ENCODE results near the gene S100A13. TPM values are rescaled to one million over a fixed set of nuclear protein-coding genes. Genes with fewer than 3 reads are reported as not detected.

S100A13 gene
- total and polyA plus RNA-seq, 9 of the 15 experiments (the other 6 are each of a cell fraction or from before 2014, with no cell fraction given): 41.9 to 129 (median 58.0) TPM

- TF ChIP-seq ZNF609 (CRISPR knock-in tag; IDR thresholded peaks at IDR 0.05; ENCODE audit: borderline replicate concordance) (no peak), STAT5B (CRISPR knock-in tag; IDR thresholded peaks at IDR 0.05) (no peak), RBM15 (IDR thresholded peaks at IDR 0.05; ENCODE audit: insufficient read depth, low read length) (no peak), RHOXF2B (CRISPR knock-in tag; conservative IDR thresholded peaks at IDR 0.05) (no peak), ZFP30 (CRISPR knock-in tag; IDR thresholded peaks at IDR 0.05; ENCODE audit: borderline replicate concordance) (no peak), HDAC3 (IDR thresholded peaks at IDR 0.05; ENCODE audit: borderline replicate concordance, partially characterized antibody) (no peak), KAT8 (IDR thresholded peaks at IDR 0.05; ENCODE audit: low read depth) (no peak), ZNF695 (CRISPR knock-in tag; IDR thresholded peaks at IDR 0.05) (no peak), NR2C1 (IDR thresholded peaks at IDR 0.05) (peak; percentile 83), NR2C1 (tag; IDR thresholded peaks at IDR 0.05) (peak; percentile 84), JUND (IDR thresholded peaks at IDR 0.05; ENCODE audit: borderline replicate concordance, low read depth, low read length) (0 out of 2 replicates have a peak, but pooled peaks have one; percentile 5), JUND (tag; IDR thresholded peaks at IDR 0.05; ENCODE audit: borderline replicate concordance, low read depth, low read length) (no peak; the same call in 2 of the 3 replicates), POLR3A (IDR thresholded peaks at IDR 0.05; ENCODE audit: borderline replicate concordance, extremely low read depth, insufficient read depth, insufficient read length) (no peak), ZNF124 (CRISPR knock-in tag; IDR thresholded peaks at IDR 0.05) (no peak)
- TF ChIP-seq, protein P1, sequence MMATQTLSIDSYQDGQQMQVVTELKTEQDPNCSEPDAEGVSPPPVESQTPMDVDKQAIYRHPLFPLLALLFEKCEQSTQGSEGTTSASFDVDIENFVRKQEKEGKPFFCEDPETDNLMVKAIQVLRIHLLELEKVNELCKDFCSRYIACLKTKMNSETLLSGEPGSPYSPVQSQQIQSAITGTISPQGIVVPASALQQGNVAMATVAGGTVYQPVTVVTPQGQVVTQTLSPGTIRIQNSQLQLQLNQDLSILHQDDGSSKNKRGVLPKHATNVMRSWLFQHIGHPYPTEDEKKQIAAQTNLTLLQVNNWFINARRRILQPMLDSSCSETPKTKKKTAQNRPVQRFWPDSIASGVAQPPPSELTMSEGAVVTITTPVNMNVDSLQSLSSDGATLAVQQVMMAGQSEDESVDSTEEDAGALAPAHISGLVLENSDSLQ (IDR thresholded peaks at IDR 0.05): peak; percentile 99
- TF ChIP-seq, protein P2, sequence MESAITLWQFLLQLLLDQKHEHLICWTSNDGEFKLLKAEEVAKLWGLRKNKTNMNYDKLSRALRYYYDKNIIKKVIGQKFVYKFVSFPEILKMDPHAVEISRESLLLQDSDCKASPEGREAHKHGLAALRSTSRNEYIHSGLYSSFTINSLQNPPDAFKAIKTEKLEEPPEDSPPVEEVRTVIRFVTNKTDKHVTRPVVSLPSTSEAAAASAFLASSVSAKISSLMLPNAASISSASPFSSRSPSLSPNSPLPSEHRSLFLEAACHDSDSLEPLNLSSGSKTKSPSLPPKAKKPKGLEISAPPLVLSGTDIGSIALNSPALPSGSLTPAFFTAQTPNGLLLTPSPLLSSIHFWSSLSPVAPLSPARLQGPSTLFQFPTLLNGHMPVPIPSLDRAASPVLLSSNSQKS (CRISPR knock-in tag; IDR thresholded peaks at IDR 0.05): no peak
- TF ChIP-seq, protein P3, sequence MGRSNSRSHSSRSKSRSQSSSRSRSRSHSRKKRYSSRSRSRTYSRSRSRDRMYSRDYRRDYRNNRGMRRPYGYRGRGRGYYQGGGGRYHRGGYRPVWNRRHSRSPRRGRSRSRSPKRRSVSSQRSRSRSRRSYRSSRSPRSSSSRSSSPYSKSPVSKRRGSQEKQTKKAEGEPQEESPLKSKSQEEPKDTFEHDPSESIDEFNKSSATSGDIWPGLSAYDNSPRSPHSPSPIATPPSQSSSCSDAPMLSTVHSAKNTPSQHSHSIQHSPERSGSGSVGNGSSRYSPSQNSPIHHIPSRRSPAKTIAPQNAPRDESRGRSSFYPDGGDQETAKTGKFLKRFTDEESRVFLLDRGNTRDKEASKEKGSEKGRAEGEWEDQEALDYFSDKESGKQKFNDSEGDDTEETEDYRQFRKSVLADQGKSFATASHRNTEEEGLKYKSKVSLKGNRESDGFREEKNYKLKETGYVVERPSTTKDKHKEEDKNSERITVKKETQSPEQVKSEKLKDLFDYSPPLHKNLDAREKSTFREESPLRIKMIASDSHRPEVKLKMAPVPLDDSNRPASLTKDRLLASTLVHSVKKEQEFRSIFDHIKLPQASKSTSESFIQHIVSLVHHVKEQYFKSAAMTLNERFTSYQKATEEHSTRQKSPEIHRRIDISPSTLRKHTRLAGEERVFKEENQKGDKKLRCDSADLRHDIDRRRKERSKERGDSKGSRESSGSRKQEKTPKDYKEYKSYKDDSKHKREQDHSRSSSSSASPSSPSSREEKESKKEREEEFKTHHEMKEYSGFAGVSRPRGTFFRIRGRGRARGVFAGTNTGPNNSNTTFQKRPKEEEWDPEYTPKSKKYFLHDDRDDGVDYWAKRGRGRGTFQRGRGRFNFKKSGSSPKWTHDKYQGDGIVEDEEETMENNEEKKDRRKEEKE (IDR thresholded peaks at IDR 0.05; ENCODE audit: borderline replicate concordance in 1 of 2, control insufficient read depth in 1 of 2, low read depth in 2 of 2, low read length in 1 of 2): no peak
Measured at GRCh38 chr1:153608742-153609584, 18.3 kb downstream of the S100A13 start (continued).

Measured in K562 (cell line).